Measurements from ENCODE around the gene PIM1.

PIM1 gene

DNA sequence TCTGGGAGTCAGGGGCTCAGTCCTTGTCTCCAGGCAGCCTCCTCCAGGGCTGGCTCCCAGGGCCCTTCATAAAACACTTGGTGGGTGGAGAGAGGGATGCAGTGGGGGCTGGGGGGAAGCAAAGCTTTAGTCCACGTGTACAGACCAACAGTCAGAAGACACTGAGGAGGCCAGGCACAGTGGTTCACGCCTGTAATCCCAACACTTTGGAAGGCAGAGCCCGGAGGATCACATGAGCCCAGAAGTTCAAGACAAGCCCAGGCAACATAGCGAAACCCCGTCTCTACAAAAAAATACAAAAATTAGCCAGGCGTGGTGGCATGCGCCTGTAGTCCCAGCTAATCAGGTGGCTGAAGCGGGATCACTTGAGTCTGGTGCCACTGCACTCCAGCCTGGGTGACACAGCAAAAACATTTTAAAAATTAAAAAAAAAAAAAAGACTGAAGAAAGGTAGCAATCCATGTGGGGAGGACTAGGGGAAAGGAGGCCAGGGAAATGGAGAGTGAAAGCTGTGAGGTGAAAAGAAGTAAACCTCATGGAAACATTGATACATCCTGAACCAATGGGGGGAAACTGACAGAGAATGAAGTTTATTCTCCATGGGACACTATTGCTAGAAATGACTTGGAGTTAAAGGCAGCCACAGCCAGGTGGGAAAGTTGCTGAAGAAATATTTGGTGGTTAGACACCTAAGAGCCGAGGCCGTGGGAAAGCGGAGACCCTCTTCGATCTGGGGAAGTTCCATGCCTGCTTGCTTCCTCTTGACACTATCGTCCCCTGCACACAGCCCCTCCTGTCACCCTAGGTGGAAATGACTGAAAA, 35.4 kb downstream of the PIM1 start:
- no peak for DNase-seq (ENCODE audit: low read depth)
- TF ChIP-seq, protein P1, sequence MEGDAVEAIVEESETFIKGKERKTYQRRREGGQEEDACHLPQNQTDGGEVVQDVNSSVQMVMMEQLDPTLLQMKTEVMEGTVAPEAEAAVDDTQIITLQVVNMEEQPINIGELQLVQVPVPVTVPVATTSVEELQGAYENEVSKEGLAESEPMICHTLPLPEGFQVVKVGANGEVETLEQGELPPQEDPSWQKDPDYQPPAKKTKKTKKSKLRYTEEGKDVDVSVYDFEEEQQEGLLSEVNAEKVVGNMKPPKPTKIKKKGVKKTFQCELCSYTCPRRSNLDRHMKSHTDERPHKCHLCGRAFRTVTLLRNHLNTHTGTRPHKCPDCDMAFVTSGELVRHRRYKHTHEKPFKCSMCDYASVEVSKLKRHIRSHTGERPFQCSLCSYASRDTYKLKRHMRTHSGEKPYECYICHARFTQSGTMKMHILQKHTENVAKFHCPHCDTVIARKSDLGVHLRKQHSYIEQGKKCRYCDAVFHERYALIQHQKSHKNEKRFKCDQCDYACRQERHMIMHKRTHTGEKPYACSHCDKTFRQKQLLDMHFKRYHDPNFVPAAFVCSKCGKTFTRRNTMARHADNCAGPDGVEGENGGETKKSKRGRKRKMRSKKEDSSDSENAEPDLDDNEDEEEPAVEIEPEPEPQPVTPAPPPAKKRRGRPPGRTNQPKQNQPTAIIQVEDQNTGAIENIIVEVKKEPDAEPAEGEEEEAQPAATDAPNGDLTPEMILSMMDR (conservative IDR thresholded peaks at IDR 0.05; ENCODE audit: control insufficient read depth, insufficient read depth, low read depth, low read length), result no peak

DNA sequence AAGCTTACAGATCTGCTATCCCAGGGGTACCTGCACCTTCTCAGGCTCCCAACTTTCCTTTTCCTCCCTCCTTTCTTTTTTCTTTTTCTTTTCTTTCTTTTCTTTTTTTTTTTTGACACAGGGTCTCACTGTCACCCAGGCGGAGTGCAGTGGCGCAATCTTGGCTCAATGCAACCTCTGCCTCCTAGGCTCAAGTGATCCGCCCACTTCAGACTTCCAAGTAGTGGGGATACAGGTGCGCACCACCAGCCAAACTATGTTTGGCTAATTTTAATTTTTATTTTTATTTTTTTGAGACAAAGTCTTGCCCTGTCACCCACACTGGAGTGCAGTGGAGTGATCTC, 36.0 kb downstream of the PIM1 start:
- no peak overlapping the region for H3K4me3 ChIP-seq (ENCODE audit: control insufficient read depth, low read depth, low read length)
- DNase-seq (ENCODE audit: low read depth), result no peak
- TF ChIP-seq, protein P1 (conservative IDR thresholded peaks at IDR 0.05; ENCODE audit: control insufficient read depth, insufficient read depth, low read depth, low read length), result no peak

More for the DNA sequence above, 35.4 kb downstream of the PIM1 start:
- H3K4me3 ChIP-seq (ENCODE audit: control insufficient read depth, low read depth, low read length), result no peak overlapping the region

DNA sequence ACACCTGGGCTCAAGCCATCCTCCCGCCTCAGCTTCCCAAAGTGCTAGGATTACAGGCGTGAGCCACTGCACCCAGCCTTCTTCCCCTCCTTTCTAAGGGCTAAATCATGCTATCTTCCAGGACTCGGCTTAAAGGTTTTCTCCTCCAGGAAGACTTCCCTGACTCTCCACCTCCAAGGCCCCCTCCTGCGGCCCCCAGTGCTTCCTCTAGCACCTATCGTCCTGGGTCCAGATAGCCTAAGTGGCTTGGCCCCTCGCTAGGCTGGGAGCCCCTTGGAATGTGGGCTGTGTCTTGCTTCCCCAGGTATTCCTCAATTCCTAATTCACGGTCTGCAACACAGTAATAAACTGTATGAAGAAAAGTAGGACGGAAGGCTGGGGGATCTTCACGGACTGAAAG, 36.7 kb downstream of the PIM1 start:
- no peak overlapping the region for H3K4me3 ChIP-seq (ENCODE audit: control insufficient read depth, low read depth, low read length)
- TF ChIP-seq, protein P1 (conservative IDR thresholded peaks at IDR 0.05; ENCODE audit: control insufficient read depth, insufficient read depth, low read depth, low read length), result no peak
- no peak for DNase-seq (ENCODE audit: low read depth)

DNA sequence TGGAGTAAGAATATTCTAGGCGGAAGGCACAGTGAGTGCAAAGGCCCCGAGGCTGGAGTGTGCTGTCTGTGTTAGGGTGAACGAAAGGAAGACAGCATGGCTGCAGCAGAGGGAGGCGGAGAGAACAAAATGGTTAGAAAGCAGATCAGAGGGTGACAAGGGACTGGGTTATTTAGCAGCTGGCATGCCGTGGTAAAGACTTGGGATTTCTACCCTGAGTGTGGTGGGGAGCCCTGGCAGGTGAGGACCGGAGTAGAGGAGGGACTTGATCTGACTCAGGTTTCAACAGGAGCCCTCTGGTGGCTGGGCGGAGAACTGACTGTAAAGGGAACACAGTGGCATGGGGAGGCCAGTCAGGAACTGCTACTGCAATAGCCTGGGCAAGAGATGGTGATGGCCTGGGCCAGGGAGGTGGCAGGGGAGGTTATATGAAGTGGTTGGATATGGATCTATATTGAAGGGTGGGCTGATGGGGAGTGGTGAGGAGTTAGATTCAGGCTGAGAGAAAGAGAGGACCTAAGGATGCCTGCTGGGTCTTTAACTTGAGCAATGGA, 38.0 kb downstream of the PIM1 start:
- TF ChIP-seq, protein P1 (conservative IDR thresholded peaks at IDR 0.05; ENCODE audit: control insufficient read depth, insufficient read depth, low read depth, low read length), result peak; percentile 85
- H3K4me3 ChIP-seq (ENCODE audit: control insufficient read depth, low read depth, low read length), result no peak overlapping the region
- DNase-seq (ENCODE audit: low read depth), result peak; percentile 75

DNA sequence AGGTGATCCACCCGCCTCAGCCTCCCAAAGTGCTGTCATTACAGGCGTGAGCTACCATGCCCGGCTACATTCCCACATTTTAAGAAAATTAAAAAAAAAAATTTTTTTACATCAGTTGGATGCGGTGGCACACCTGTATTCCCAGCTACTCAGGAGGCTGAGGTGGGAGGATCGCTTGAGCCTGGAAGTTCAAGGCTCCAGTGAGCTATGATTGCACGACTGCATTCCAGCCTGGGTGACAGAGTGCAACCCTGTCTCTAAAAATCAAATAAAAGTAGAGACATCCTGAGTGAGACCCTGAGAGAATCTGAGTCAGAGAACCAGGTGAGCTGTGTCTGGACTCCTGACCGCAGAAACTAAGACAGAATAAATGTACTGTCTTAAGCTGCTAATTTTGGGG, 38.8 kb downstream of the PIM1 start:
- no peak overlapping the region for H3K4me3 ChIP-seq (ENCODE audit: control insufficient read depth, low read depth, low read length)
- DNase-seq (ENCODE audit: low read depth), result no peak
- TF ChIP-seq, protein P1 (conservative IDR thresholded peaks at IDR 0.05; ENCODE audit: control insufficient read depth, insufficient read depth, low read depth, low read length), result no peak

DNA sequence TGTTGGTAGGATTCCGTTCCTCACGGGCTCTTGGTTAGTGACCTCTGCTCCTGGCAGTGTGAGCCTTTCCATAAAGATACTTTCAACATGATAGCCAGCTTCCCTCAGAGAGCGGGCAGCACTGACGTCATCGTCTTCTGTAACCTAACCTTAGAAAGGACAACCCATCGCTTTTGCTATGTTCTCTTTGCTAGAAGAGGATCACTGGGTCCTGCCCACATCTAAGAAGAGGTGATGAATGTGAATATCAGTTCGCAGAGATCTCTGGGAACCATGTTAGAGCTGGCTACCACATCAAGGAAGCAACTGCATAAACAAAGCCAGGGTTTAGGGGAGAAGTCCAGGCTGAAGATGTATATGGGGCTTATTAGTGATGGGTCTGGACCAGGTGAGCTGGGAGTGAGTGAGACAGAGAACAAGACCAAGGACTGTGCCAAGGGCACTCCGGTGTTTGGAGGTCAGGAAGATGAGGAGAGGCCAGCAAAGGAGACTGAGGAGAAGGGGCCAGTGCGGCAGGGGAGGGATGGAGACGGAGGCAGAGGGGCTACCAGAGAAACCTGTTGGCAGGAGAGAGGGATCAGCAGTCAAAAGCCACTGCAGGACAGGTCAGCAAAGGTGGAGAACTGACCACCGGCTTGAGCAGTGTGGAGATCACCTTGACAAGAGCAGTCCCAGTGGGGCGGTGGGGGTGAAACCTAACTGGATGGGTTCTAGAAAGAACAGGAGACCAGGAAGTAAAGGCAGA, 39.7 kb downstream of the PIM1 start:
- no peak for DNase-seq (ENCODE audit: low read depth)

More for the DNA sequence above, 39.7 kb downstream of the PIM1 start:
- TF ChIP-seq, protein P1 (conservative IDR thresholded peaks at IDR 0.05; ENCODE audit: control insufficient read depth, insufficient read depth, low read depth, low read length), result no peak
- H3K4me3 ChIP-seq (ENCODE audit: control insufficient read depth, low read depth, low read length), result no peak overlapping the region

Data from fibroblast of mammary gland (primary cell).